ENCODE measurements around the gene FLOT1. TPM values are rescaled to one million over a fixed set of nuclear protein-coding genes. Genes with fewer than 3 reads are reported as not detected.

FLOT1 gene
- total and polyA plus RNA-seq, 2 donors: 67.1 to 157 TPM

DNA sequence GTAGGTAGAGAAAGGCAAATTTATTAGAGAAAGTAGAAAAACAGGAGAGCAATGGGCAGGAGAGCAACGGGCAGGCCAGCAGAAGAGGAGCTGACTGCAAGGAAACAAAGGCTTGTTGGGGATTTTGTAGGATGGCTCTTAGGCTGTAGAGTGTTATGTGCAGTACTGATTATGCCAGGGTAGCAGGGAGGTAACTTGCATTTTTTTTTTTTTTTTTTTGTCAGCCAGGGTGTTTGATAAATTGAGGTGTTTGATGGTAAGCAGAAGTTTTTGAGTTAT, 38.1 kb upstream of the FLOT1 start:
- Histone ChIP-seq H3K4me1 (ENCODE audit: control insufficient read depth in 2 of 2, insufficient read depth in 2 of 2, low read length in 2 of 2) (peaks cover 3 to 36% of the 10 kb centered on the region in 2 donors), H3K36me3 (ENCODE audit: control insufficient read depth in 2 of 2, insufficient read depth in 2 of 2, low read length in 1 of 2) (no peaks in the 10 kb centered on the region), H3K9me3 (ENCODE audit: control insufficient read depth in 2 of 2, insufficient read depth in 1 of 2, low read length in 1 of 2) (peaks cover 0 to 3% of the 10 kb centered on the region in 2 donors), H3K27me3 (ENCODE audit: control insufficient read depth in 2 of 2, insufficient read depth in 1 of 2, low read length in 1 of 2) (peaks cover 0 to 3% of the 10 kb centered on the region in 2 donors), H3K27ac (ENCODE audit: low read depth in 1 of 2, low read length in 1 of 2) (no peak overlapping the region), H3K4me3 (ENCODE audit: low read length in 2 of 2) (no peak overlapping the region)
- no peak for DNase-seq (ENCODE audit: low read depth in 6 of 9, low spot score in 9 of 9)
- 100% methylated on average over 1 of the region's 1 CpG for WGBS

DNA sequence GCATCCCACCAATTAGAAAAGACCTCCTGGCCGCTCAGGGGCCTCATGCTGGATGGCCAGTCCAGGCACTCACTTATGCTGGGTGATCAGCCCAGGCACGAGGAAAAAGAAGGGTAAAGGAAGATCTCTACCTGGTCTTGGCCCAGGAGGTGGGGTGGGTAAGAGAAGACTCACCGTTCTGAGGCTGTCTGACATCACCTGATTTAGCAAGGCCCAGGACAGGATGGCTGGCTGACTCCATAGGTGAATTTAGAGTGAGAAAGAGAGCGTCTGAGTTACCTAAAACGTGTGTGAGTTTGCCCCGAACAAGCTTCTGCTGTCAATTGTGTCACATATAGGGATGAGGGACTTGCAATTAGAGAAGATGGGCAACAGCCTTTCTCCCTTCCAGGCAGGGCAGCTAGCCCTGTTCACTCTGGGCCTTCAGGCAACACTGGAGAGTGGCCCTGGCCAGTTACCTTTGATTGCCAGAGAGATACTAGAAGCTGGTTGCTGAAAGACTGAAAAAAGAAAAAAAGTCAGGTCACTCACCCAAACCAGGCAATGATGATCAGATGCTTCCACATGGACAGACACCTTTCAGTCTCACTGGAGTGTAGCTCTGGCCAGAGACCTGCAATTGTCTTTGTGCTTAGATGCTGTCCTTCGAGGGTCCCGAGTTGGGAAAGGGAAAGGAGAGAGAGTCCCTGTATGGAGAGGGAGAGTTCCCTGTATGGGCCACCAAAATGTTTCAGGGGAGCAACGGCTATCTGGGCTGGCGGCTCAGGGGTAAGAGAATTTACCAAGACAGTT, 37.6 kb upstream of the FLOT1 start:
- Histone ChIP-seq H3K4me3 (ENCODE audit: low read length in 2 of 2) (no peak overlapping the region), H3K9me3 (ENCODE audit: control insufficient read depth in 2 of 2, insufficient read depth in 1 of 2, low read length in 1 of 2) (peaks cover 0 to 3% of the 10 kb centered on the region in 2 donors), H3K27me3 (ENCODE audit: control insufficient read depth in 2 of 2, insufficient read depth in 1 of 2, low read length in 1 of 2) (peaks cover 0 to 3% of the 10 kb centered on the region in 2 donors), H3K27ac (ENCODE audit: low read depth in 1 of 2, low read length in 1 of 2) (peak overlapping the region; percentile 11 to 47), H3K4me1 (ENCODE audit: control insufficient read depth in 2 of 2, insufficient read depth in 2 of 2, low read length in 2 of 2) (peaks cover 3 to 36% of the 10 kb centered on the region in 2 donors), H3K36me3 (ENCODE audit: control insufficient read depth in 2 of 2, insufficient read depth in 2 of 2, low read length in 1 of 2) (no peaks in the 10 kb centered on the region)
- DNase-seq (ENCODE audit: low read depth in 6 of 9, low spot score in 9 of 9): no peak
- WGBS: 96% methylated on average over 10 of the region's 10 CpGs

DNA sequence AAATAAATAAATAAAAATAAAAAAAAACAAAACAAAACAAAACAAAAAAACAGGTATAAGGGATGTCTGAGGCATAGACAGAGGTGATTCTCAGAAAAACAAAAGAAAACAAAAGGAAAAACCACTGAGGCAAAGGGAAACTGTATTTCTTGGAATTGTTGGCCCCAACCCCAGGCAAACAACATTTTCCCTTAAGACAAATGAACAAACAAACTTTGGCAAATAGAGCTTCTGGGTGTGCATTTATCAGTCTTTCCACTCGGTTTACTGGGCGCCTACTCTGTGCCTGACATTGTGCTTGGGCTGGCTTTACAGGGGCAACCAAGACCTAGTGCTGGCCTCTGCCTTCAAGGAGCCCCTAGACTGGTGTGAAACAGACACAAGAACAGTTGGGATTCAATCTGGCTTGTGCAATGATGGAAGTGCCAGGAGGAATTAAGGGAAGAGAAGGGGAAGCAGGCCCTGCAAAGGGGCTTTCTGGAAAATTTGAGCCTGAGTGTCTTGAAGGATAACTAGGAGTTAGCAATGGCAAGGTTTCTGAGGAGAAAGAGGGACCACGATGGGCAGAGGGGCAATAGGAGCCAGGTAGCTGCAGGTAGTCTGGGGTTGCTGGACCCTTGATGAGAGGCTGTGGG, 35.6 kb upstream of the FLOT1 start:
- Histone ChIP-seq H3K27ac (ENCODE audit: low read depth in 1 of 2, low read length in 1 of 2) (no peak overlapping the region), H3K4me1 (ENCODE audit: control insufficient read depth in 2 of 2, insufficient read depth in 2 of 2, low read length in 2 of 2) (peaks cover 3 to 36% of the 10 kb centered on the region in 2 donors), H3K4me3 (ENCODE audit: low read length in 2 of 2) (no peak overlapping the region), H3K9me3 (ENCODE audit: control insufficient read depth in 2 of 2, insufficient read depth in 1 of 2, low read length in 1 of 2) (peaks cover 0 to 3% of the 10 kb centered on the region in 2 donors), H3K36me3 (ENCODE audit: control insufficient read depth in 2 of 2, insufficient read depth in 2 of 2, low read length in 1 of 2) (no peaks in the 10 kb centered on the region), H3K27me3 (ENCODE audit: control insufficient read depth in 2 of 2, insufficient read depth in 1 of 2, low read length in 1 of 2) (peaks cover 0 to 3% of the 10 kb centered on the region in 2 donors)
- WGBS: 97% methylated on average over 3 of the region's 3 CpGs
- DNase-seq (ENCODE audit: low read depth in 6 of 9, low spot score in 9 of 9): no peak

- H3K36me3 ChIP-seq (ENCODE audit: control insufficient read depth in 2 of 2, insufficient read depth in 2 of 2, low read length in 1 of 2): no peaks in the 10 kb centered on the region
- H3K4me3 ChIP-seq (ENCODE audit: low read length in 2 of 2): no peak overlapping the region
- DNase-seq (ENCODE audit: low read depth in 6 of 9, low spot score in 9 of 9): no peak
- H3K4me1 ChIP-seq (ENCODE audit: control insufficient read depth in 2 of 2, insufficient read depth in 2 of 2, low read length in 2 of 2): peaks cover 3 to 36% of the 10 kb centered on the region in 2 donors
- H3K27me3 ChIP-seq (ENCODE audit: control insufficient read depth in 2 of 2, insufficient read depth in 1 of 2, low read length in 1 of 2): peaks cover 0 to 3% of the 10 kb centered on the region in 2 donors
- WGBS: 96% methylated on average over 3 of the region's 3 CpGs
- no peak overlapping the region for H3K27ac ChIP-seq (ENCODE audit: low read depth in 1 of 2, low read length in 1 of 2)
- peaks cover 0 to 3% of the 10 kb centered on the region in 2 donors for H3K9me3 ChIP-seq (ENCODE audit: control insufficient read depth in 2 of 2, insufficient read depth in 1 of 2, low read length in 1 of 2)
Measured at GRCh38 chr6:30777155-30777485, 34.6 kb upstream of the FLOT1 start.

DNA sequence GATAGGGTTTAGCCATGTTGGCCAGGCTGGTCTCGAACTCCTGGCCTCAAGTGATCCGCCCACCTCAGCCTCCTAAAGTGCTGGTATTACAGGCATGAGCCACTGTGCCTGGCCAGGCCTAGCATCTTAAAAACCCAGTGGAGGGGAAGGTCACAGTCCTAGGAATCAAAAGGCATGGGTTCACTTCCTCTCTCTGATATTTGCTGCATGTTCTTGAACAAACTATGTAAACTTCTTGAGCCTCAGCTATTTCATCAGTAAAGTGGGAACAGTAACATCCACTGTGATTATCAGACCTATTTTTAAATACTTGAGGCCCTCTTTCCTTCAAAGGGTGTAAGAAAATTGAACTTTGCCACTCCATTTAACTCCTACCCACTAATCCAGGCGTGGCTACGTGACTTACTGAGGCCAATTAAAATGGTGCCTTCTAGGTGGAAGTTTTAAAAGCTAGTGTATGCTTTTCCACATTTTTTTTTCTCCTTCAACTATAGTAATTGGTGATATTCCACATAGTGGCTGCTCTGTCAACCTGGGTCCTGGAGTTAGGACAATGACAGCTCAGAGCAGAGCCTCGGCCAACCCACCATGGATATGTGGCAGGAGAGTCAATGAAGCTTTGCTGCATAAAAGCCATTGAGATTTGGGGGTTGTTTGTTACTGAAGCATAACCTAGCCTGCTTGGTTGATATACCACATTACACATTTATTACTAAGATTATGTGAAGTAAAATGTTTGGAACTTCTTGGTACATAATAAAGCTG, 34.1 kb upstream of the FLOT1 start:
- no peak for DNase-seq (ENCODE audit: low read depth in 6 of 9, low spot score in 9 of 9)
- peaks cover 0 to 3% of the 10 kb centered on the region in 2 donors for H3K27me3 ChIP-seq (ENCODE audit: control insufficient read depth in 2 of 2, insufficient read depth in 1 of 2, low read length in 1 of 2)
- 88% methylated on average over 5 of the region's 5 CpGs for WGBS
- peaks cover 0 to 3% of the 10 kb centered on the region in 2 donors for H3K9me3 ChIP-seq (ENCODE audit: control insufficient read depth in 2 of 2, insufficient read depth in 1 of 2, low read length in 1 of 2)
- H3K27ac ChIP-seq (ENCODE audit: low read depth in 1 of 2, low read length in 1 of 2): no peak overlapping the region
- no peak overlapping the region for H3K4me3 ChIP-seq (ENCODE audit: low read length in 2 of 2)
- no peaks in the 10 kb centered on the region for H3K36me3 ChIP-seq (ENCODE audit: control insufficient read depth in 2 of 2, insufficient read depth in 2 of 2, low read length in 1 of 2)
- peaks cover under 1 to 31% of the 10 kb centered on the region in 2 donors for H3K4me1 ChIP-seq (ENCODE audit: control insufficient read depth in 2 of 2, insufficient read depth in 2 of 2, low read length in 2 of 2)

DNA sequence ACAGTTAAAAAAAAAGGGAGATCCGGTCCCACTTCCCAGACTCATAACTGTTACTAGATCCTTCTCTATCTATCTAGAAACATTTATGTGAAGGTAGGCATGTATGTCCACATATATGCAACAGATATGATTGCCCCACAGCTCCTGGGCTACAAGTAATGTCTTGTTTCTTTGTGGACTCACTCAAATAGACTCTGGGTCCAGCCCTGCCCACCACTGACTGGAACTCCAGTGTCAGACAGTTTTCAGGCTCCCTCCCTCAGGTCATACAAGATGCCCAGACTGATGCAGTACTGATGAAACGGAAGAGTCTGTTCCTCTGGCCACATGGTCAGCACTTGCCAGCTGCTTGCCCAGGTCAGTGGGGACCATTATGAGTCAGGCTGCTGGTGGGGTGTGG, 32.6 kb upstream of the FLOT1 start:
- H3K27me3 ChIP-seq (ENCODE audit: control insufficient read depth in 2 of 2, insufficient read depth in 1 of 2, low read length in 1 of 2): peaks cover 0 to under 1% of the 10 kb centered on the region in 2 donors
- H3K27ac ChIP-seq (ENCODE audit: low read depth in 1 of 2, low read length in 1 of 2): no peak overlapping the region
- H3K36me3 ChIP-seq (ENCODE audit: control insufficient read depth in 2 of 2, insufficient read depth in 2 of 2, low read length in 1 of 2): no peaks in the 10 kb centered on the region
- DNase-seq (ENCODE audit: low read depth in 6 of 9, low spot score in 9 of 9): no peak
- WGBS: 95% methylated on average over 2 of the region's 2 CpGs
- no peak overlapping the region for H3K4me3 ChIP-seq (ENCODE audit: low read length in 2 of 2)
- peaks cover 0 to under 1% of the 10 kb centered on the region in 2 donors for H3K9me3 ChIP-seq (ENCODE audit: control insufficient read depth in 2 of 2, insufficient read depth in 1 of 2, low read length in 1 of 2)
- H3K4me1 ChIP-seq (ENCODE audit: control insufficient read depth in 2 of 2, insufficient read depth in 2 of 2, low read length in 2 of 2): peaks cover 5 to 31% of the 10 kb centered on the region in 2 donors

DNA sequence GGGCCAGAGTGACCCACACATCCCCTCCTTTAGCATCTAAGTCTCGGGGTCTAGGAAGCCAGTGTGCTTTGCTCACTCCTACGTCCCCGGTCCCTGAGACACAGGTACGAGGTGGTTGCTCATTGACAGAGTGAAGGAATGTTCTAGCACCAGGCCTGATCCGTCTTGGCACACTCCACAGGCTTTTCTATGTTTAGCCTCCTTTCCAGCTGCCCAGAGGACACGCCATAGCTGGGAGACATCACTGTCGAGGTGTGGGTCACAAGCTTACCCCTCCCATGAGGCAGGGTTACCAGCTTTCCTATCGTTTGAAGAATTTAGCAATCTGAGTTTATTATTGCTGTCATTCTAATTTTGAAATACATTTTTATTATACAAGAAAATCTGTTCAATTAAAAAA, 32.2 kb upstream of the FLOT1 start:
- H3K4me1 ChIP-seq (ENCODE audit: control insufficient read depth in 2 of 2, insufficient read depth in 2 of 2, low read length in 2 of 2): peaks cover 8 to 32% of the 10 kb centered on the region in 2 donors
- no peaks in the 10 kb centered on the region for H3K27me3 ChIP-seq (ENCODE audit: control insufficient read depth in 2 of 2, insufficient read depth in 1 of 2, low read length in 1 of 2)
- H3K9me3 ChIP-seq (ENCODE audit: control insufficient read depth in 2 of 2, insufficient read depth in 1 of 2, low read length in 1 of 2): no peaks in the 10 kb centered on the region
- WGBS: 95% methylated on average over 8 of the region's 8 CpGs
- no peak overlapping the region for H3K27ac ChIP-seq (ENCODE audit: low read depth in 1 of 2, low read length in 1 of 2)
- no peaks in the 10 kb centered on the region for H3K36me3 ChIP-seq (ENCODE audit: control insufficient read depth in 2 of 2, insufficient read depth in 2 of 2, low read length in 1 of 2)
- no peak overlapping the region for H3K4me3 ChIP-seq (ENCODE audit: low read length in 2 of 2)
- no peak for DNase-seq (ENCODE audit: low read depth in 6 of 9, low spot score in 9 of 9)

GRCh38 chr6:30770592-30770991, 28.1 kb upstream of the FLOT1 start:
- WGBS: 96% methylated on average over 3 of the region's 3 CpGs
- H3K9me3 ChIP-seq (ENCODE audit: control insufficient read depth in 2 of 2, insufficient read depth in 1 of 2, low read length in 1 of 2): no peaks in the 10 kb centered on the region
- H3K27ac ChIP-seq (ENCODE audit: low read depth in 1 of 2, low read length in 1 of 2): no peak overlapping the region

More at GRCh38 chr6:30770592-30770991, 28.1 kb upstream of the FLOT1 start:
- DNase-seq (ENCODE audit: low read depth in 6 of 9, low spot score in 9 of 9): no peak
- H3K36me3 ChIP-seq (ENCODE audit: control insufficient read depth in 2 of 2, insufficient read depth in 2 of 2, low read length in 1 of 2): no peaks in the 10 kb centered on the region
- H3K27me3 ChIP-seq (ENCODE audit: control insufficient read depth in 2 of 2, insufficient read depth in 1 of 2, low read length in 1 of 2): no peaks in the 10 kb centered on the region
- peaks cover 28 to 35% of the 10 kb centered on the region in 2 donors for H3K4me1 ChIP-seq (ENCODE audit: control insufficient read depth in 2 of 2, insufficient read depth in 2 of 2, low read length in 2 of 2)
- no peak overlapping the region for H3K4me3 ChIP-seq (ENCODE audit: low read length in 2 of 2)
